Panc1 (cell line): ENCODE measurements around the gene CMTM8. TPM values are rescaled to one million over a fixed set of nuclear protein-coding genes. Genes with fewer than 3 reads are reported as not detected.

ENCODE experiments used
- ATAC-seq: fragments of 200-7000 bp; cut with Tn5 transposase; 2 replicates; pipeline ENCODE4 v1.9.1; 2020; ENCODE audit warnings: mild to moderate bottlenecking, moderate library complexity
- BruUV-seq: library from RNA; stranded (reverse); fragments of 400-500 nt; replicated peaks from 2 replicates; lab custom pipeline; 2021; lab: Mats Ljungman, UMichigan
- CTCF ChIA-PET: fragments of 300-600 bp; sonication (Branson Sonifier 250); formaldehyde crosslinking; loops from one replicate; lab custom pipeline; 2022; ENCODE audit warnings: antibody characterized with exemption; lab: Charles Lee
- POLR2A ChIA-PET: fragments of 300-600 bp; sonication (Branson Sonifier 250); formaldehyde crosslinking; loops from one replicate; lab custom pipeline; 2022; ENCODE audit warnings: antibody characterized with exemption; lab: Charles Lee
- DNase-seq: peaks from one replicate; pipeline ENCODE4 v3.0.0-alpha.2; 2010; ENCODE audit warnings: low read depth, low spot score
- H3K27ac ChIP-seq: 2 replicates; pipeline ENCODE4 v1.5.1; 2011; ENCODE audit warnings: mild to moderate bottlenecking, low read length, inconsistent platforms
- H3K27me3 ChIP-seq: fragments of 200-500 bp; sonication (Bioruptor generic); 2 replicates; pipeline ENCODE4 v1.6.0; 2014; ENCODE audit warnings: low read length, inconsistent platforms; ENCODE audit not compliant: control insufficient read depth, insufficient read depth
- H3K36me3 ChIP-seq: fragments of 200-500 bp; sonication (Bioruptor generic); 2 replicates; pipeline ENCODE4 v1.5.1; 2014; ENCODE audit warnings: inconsistent platforms, mild to moderate bottlenecking, low read length, moderate library complexity; ENCODE audit not compliant: control insufficient read depth, insufficient read depth
- H3K4me1 ChIP-seq: 2 replicates; pipeline ENCODE4 v1.5.1; 2011; ENCODE audit warnings: inconsistent platforms, mild to moderate bottlenecking, low read length, moderate library complexity; ENCODE audit not compliant: control insufficient read depth, insufficient read depth
- H3K4me3 ChIP-seq, 2 experiments: 2 replicates each; pipeline ENCODE4 v1.5.1; 2011 to 2012; ENCODE audit warnings: low read depth in 2 of 2, low read length in 2 of 2, mild to moderate bottlenecking in 2 of 2, inconsistent platforms in 1 of 2, moderate library complexity in 1 of 2
- H3K9me3 ChIP-seq: fragments of 200-500 bp; sonication (Bioruptor generic); 2 replicates; pipeline ENCODE4 v1.5.1; 2014; ENCODE audit warnings: low read depth, mild to moderate bottlenecking, inconsistent platforms, low read length, moderate library complexity; ENCODE audit not compliant: control insufficient read depth, insufficient read depth
- CTCF ChIP-seq: fragments of 450-650 bp; IDR thresholded peaks from 2 replicates; pipeline ENCODE4 v1.5.1; 2017; ENCODE audit warnings: mild to moderate bottlenecking
- POLR2AphosphoS5 ChIP-seq: IDR thresholded peaks from 2 replicates; pipeline ENCODE4 v1.6.1; 2012; ENCODE audit warnings: mild to moderate bottlenecking, low read depth, low read length, moderate library complexity
- REST ChIP-seq, 2 experiments: IDR thresholded peaks; 2 replicates each; pipeline ENCODE4 v1.6.1; 2011 to 2012; ENCODE audit warnings: low read depth in 2 of 2, control low read depth in 1 of 2, low read length in 1 of 2, mild to moderate bottlenecking in 1 of 2, moderate library complexity in 1 of 2; ENCODE audit not compliant: insufficient read depth in 1 of 2
- SIN3A ChIP-seq: IDR thresholded peaks from 2 replicates; pipeline ENCODE4 v1.6.1; 2012; ENCODE audit warnings: low read depth, mild to moderate bottlenecking, low read length, moderate library complexity, borderline replicate concordance; ENCODE audit not compliant: insufficient read depth
- TCF7L2 ChIP-seq: IDR thresholded peaks from 2 replicates; pipeline ENCODE4 v1.6.1; 2011; ENCODE audit warnings: mild to moderate bottlenecking, low read depth, low read length, inconsistent platforms
- in situ Hi-C: cut with HindIII; loops from 2 replicates; pipeline ENCODE4 v1.10.0; 2016; ENCODE audit warnings: low sequenced_read_pairs, low pct_unique_long_range_greater_than_20kb
- intact Hi-C: fragments of 100-400 bp; cut with micrococcal nuclease; formaldehyde crosslinking; loops from one replicate; pipeline ENCODE4 v1.10.0; 2022; ENCODE audit not compliant: unreplicated experiment
- total RNA-seq: library from RNA; stranded (reverse); gene quantifications from one replicate; pipeline ENCODE4 v1.2.1, GENCODE V29; 2021; ENCODE audit not compliant: unreplicated experiment

Gene CMTM8
- total RNA-seq, 1 experiment from 2014 or later, result 9.8 TPM

- H3K27me3 ChIP-seq, result no peaks in the 10 kb centered on the region
- ChIA-PET CTCF (no interaction called here), POLR2A (no interaction called here)
- ATAC-seq (no peak), DNase-seq (no peak)
- intact Hi-C loops (no loop called here), in situ Hi-C loops (no loop called here)
- H3K4me1 ChIP-seq, result peaks cover 11% of the 10 kb centered on the region
- BruUV-seq, result no TSS peak
- H3K9me3 ChIP-seq, result no peaks in the 10 kb centered on the region
- TF ChIP-seq CTCF (no peak), TCF7L2 (no peak), REST (IDR thresholded peaks at IDR 0.05; ENCODE audit: insufficient read depth in 1 of 2, low read depth in 2 of 2, low read length in 1 of 2) (no peak), SIN3A (no peak), POLR2AphosphoS5 (no peak)
- no peaks in the 10 kb centered on the region for H3K36me3 ChIP-seq
- H3K4me3 ChIP-seq, result no peak overlapping the region
- H3K27ac ChIP-seq, result no peak overlapping the region
Observed at GRCh38 chr3:32310336-32310735, 71.9 kb downstream of the CMTM8 start.

GRCh38 chr3:32310918-32311839 lies 72.7 kb downstream of the CMTM8 start:
- H3K4me1 ChIP-seq, result peaks cover 11% of the 10 kb centered on the region
- DNase-seq, result no peak
- ATAC-seq, result no peak
- TF ChIP-seq SIN3A (no peak), REST (IDR thresholded peaks at IDR 0.05; ENCODE audit: insufficient read depth in 1 of 2, low read depth in 2 of 2, low read length in 1 of 2) (no peak), POLR2AphosphoS5 (no peak), CTCF (no peak), TCF7L2 (no peak)
- POLR2A ChIA-PET, result no interaction called here
- H3K27ac ChIP-seq, result no peak overlapping the region
- CTCF ChIA-PET, result interaction anchor here (0.5 kb wide), 1 partner anchor 13 kb away, joined by 8 read pairs; no protein-coding TSS in a partner anchor
- H3K9me3 ChIP-seq, result no peaks in the 10 kb centered on the region
- H3K4me3 ChIP-seq, result no peak overlapping the region
- no peaks in the 10 kb centered on the region for H3K36me3 ChIP-seq
- H3K27me3 ChIP-seq, result no peaks in the 10 kb centered on the region
- intact Hi-C loops (no loop called here), in situ Hi-C loops (no loop called here)
- no TSS peak for BruUV-seq
